ENCODE data around the gene EYA3.

EYA3 gene

DNA sequence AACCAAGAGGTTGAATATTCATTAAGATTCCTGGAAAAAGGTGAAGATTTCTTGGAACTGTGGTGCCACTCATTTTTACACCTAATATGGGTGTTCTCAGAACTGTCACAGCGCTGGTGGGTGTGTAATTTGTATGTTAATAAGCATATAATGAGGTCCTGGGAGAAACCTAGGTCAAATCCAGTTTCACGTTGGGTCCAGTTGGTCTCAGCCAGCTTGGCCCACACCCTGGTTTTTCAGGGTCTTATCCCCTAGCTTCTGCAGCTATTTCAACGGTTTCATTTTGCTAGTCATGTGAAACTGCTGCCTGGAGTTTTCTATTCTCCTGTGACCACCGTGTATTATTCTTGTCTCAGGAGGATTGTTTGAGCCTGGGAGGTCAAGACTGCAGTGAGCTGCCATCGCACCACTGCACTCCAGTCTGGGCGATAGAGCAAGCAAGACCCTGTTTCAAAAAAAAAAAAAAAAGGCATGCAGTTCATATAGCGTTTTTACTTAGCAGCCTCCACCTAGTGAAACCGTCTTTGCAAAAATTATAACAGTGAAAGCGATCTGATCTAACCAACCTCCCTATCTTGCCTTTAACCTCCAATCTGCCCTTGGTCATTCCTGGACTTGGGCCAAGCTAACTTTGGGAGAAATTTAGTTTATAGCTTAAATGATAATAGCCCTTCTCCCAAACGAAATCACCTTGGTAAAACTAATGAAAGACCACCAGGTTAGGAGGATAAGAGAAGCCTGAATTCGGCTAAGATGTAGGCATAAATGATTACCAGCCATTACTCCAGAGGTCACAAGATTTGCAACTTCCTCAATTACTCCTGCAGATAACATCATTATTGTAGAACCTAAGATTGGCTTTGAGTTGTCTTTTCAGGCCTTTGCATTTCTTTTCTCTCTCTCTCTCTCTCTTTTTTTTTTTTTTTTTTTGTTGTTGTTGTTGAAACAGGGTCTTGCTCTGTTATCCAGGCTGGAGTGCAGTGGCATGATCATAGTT is 44.1 kb upstream of the EYA3 start:
- TF ChIP-seq, protein P1, sequence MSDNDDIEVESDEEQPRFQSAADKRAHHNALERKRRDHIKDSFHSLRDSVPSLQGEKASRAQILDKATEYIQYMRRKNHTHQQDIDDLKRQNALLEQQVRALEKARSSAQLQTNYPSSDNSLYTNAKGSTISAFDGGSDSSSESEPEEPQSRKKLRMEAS (IDR thresholded peaks at IDR 0.05; ENCODE audit: low read depth, low read length), result no peak
- TF ChIP-seq, protein P2, sequence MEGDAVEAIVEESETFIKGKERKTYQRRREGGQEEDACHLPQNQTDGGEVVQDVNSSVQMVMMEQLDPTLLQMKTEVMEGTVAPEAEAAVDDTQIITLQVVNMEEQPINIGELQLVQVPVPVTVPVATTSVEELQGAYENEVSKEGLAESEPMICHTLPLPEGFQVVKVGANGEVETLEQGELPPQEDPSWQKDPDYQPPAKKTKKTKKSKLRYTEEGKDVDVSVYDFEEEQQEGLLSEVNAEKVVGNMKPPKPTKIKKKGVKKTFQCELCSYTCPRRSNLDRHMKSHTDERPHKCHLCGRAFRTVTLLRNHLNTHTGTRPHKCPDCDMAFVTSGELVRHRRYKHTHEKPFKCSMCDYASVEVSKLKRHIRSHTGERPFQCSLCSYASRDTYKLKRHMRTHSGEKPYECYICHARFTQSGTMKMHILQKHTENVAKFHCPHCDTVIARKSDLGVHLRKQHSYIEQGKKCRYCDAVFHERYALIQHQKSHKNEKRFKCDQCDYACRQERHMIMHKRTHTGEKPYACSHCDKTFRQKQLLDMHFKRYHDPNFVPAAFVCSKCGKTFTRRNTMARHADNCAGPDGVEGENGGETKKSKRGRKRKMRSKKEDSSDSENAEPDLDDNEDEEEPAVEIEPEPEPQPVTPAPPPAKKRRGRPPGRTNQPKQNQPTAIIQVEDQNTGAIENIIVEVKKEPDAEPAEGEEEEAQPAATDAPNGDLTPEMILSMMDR (IDR thresholded peaks at IDR 0.05; ENCODE audit: low read depth, low read length), result no peak
- TF ChIP-seq POLR2A (IDR thresholded peaks at IDR 0.05; ENCODE audit: extremely low read depth, insufficient read length) (no peak), MYC (IDR thresholded peaks at IDR 0.05; ENCODE audit: low read depth, low read length) (no peak)
- peak; percentile 45 for DNase-seq (ENCODE audit: low read depth)
- no peak overlapping the region for H3K4me3 ChIP-seq (ENCODE audit: low read depth, low read length)

DNA sequence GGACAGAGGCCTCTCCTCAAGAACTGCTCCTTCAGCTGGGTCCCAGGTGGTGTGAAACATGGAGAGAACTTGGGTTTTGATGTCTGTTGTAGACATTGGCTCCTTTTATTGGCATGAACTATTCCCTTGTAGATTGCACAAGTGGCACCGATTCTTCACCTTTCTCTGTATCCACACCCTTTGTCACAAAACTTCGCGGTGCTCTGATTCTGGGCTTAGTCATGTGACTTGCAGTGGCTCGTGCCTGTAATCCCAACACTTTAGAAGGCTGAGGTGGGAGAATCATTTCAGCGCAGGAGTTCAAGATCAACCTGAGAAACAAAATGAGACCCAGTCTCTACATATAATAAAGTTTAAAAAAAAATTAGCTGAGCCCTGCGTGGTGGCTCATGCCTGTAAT is 42.5 kb upstream of the EYA3 start:
- H3K4me3 ChIP-seq (ENCODE audit: low read depth, low read length), result no peak overlapping the region
- no peak for TF ChIP-seq POLR2A (IDR thresholded peaks at IDR 0.05; ENCODE audit: extremely low read depth, insufficient read length)
- TF ChIP-seq, protein P1 (IDR thresholded peaks at IDR 0.05; ENCODE audit: low read depth, low read length), result no peak
- TF ChIP-seq MYC (IDR thresholded peaks at IDR 0.05; ENCODE audit: low read depth, low read length), result no peak
- TF ChIP-seq, protein P2 (IDR thresholded peaks at IDR 0.05; ENCODE audit: low read depth, low read length), result no peak
- no peak for DNase-seq (ENCODE audit: low read depth)

DNA sequence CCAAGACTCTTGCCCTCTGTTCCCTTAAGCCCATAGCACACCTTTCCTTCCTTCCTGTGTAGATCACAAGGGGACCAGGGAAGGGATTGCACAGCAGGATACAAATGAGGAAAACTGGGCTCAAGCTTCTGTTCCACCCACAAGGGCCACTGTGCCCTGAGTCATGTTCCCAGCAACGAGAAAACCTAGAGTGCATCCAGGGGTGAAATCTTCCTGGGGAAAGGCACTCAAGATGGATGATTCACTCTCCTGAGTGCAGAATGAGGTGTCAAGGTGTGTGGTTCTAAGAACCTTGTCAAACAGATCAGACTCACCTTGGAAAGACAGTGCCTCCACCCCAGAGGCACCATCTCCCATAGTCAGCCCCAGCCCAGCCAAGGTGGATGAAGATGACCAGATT is 40.7 kb upstream of the EYA3 start:
- DNase-seq (ENCODE audit: low read depth), result no peak
- TF ChIP-seq, protein P1 (IDR thresholded peaks at IDR 0.05; ENCODE audit: low read depth, low read length), result no peak
- TF ChIP-seq POLR2A (IDR thresholded peaks at IDR 0.05; ENCODE audit: extremely low read depth, insufficient read length) (no peak), MYC (IDR thresholded peaks at IDR 0.05; ENCODE audit: low read depth, low read length) (no peak)
- TF ChIP-seq, protein P2 (IDR thresholded peaks at IDR 0.05; ENCODE audit: low read depth, low read length), result no peak
- no peak overlapping the region for H3K4me3 ChIP-seq (ENCODE audit: low read depth, low read length)

DNA sequence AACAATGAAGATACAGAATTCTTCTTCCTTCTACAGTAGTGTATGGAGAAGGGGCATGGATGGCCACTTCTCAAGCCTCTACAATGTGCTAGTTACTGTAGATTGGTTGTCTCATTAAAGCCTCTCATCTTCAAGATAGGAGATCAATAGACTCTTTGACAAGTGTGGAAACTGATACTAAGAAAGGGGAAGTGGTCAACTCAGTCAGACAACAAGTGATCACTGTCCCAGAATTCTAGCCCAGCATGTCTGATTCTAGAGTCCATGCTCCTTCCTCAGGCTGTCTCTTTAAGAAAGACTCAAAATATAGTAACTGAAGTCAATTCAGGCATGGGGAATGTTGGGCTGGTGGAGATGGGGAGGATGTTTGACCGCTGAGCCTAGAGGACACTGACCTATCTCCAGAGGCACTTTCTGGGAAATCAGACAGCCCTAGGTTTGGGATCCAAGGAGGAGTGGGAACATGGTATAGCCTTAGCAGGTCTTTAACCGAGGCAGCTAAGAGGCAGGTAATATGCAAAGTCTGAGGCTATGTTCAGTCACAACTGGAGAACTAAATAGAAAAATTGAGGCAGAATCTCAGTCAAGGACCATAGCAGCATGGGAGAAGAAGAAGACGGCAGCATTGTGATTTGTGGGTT is 39.3 kb upstream of the EYA3 start:
- DNase-seq (ENCODE audit: low read depth), result peak; percentile 77
- no peak overlapping the region for H3K4me3 ChIP-seq (ENCODE audit: low read depth, low read length)
- no peak for TF ChIP-seq MYC (IDR thresholded peaks at IDR 0.05; ENCODE audit: low read depth, low read length)
- TF ChIP-seq, protein P2 (IDR thresholded peaks at IDR 0.05; ENCODE audit: low read depth, low read length), result no peak

DNA sequence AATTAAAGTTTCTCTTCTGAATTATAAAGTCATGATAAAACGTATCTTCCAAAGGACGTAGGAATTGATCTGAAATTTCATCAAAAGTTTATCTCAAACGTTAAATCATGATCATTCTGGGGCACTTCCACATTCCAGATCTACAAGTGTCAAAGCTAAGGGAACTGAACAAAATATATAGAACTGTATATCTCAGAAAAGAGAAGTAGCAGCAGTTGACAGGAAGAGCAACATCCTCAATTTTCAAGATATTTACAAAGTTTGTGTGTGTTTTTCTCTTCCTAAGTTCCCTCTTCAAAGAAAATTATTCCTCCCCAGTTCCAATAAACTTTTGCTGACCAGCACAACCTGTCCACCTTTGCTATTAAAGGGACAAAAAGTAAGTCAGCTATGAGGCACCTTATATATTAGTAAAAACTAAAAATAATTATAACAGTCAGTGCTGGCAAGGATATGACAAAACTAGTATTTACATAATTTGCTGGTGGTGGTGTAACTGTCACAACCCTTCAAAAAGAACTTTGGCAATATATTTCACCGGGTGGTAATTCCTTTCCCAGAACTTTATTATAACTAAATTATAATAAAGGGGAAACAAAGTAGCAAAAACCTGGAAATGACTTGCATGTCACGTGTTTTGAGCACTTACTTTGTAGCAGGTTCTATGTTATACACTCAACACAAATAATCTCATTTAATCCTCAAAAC is 38.5 kb upstream of the EYA3 start:
- TF ChIP-seq POLR2A (IDR thresholded peaks at IDR 0.05; ENCODE audit: extremely low read depth, insufficient read length) (no peak), MYC (IDR thresholded peaks at IDR 0.05; ENCODE audit: low read depth, low read length) (0 out of 2 replicates have a peak, but pooled peaks have one; percentile 14)
- TF ChIP-seq, protein P1 (IDR thresholded peaks at IDR 0.05; ENCODE audit: low read depth, low read length), result 0 out of 2 replicates have a peak, but pooled peaks have one; percentile 4
- H3K4me3 ChIP-seq (ENCODE audit: low read depth, low read length), result peak overlapping the region; percentile 32
- peak; percentile 70 for DNase-seq (ENCODE audit: low read depth)
